Measurements from ENCODE around the gene KIF4A.
"Not testable (repeated sequence)": the region's sequence is repeated elsewhere in the genome, so short reads cannot be mapped to it uniquely, and the experiment has no call there.

KIF4A gene

GRCh38 chrX:70289793-70290770, at the start of gene KIF4A, which contains the start of gene PDZD11:
TSS of gene KIF4A (plus strand) at chrX:70290104. CDS start at chrX:70290459, 355 bp downstream.
TSS of gene PDZD11 (minus strand) at chrX:70289927. CDS start at chrX:70289341, 586 bp downstream.
- peak; percentile 84 for DNase-seq

GRCh38 chrX:70240751-70241150, 49.2 kb upstream of the KIF4A start:
- DNase-seq = no peak

GRCh38 chrX:70241501-70241900, 48.4 kb upstream of the KIF4A start:
- no peak for DNase-seq

GRCh38 chrX:70243601-70244000, 46.3 kb upstream of the KIF4A start:
- DNase-seq = not testable (repeated sequence)

GRCh38 chrX:70244881-70245280, 45.0 kb upstream of the KIF4A start:
- DNase-seq = no peak

GRCh38 chrX:70247252-70247651, 42.7 kb upstream of the KIF4A start:
- DNase-seq = no peak

- DNase-seq = no peak
These were observed 37.4 kb upstream of the KIF4A start for GRCh38 chrX:70252491-70252890.

GRCh38 chrX:70253377-70254062, 36.4 kb upstream of the KIF4A start:
- DNase-seq = no peak

- no peak for DNase-seq
These were observed 35.9 kb upstream of the KIF4A start for GRCh38 chrX:70254063-70254400.

DNA sequence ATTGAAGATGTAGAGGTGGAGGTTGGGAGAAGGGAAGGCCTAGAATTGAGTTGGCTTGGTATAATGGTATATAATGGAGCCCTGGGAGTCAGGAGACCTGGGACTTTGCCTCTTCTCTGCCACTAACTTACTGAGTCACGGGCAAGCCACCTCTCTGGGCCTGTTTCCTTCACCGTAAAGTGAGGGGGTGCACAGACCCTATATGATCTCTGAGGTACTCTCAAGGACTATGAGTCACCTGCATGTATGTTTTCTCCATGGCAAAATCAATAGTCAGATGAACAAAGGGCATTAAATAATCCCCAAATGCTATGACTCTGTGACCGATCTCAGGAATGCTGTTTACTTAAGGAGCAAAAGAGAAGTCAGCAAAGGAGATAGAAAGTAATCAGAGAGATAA, 35.0 kb upstream of the KIF4A start:
- no peak for DNase-seq

DNA sequence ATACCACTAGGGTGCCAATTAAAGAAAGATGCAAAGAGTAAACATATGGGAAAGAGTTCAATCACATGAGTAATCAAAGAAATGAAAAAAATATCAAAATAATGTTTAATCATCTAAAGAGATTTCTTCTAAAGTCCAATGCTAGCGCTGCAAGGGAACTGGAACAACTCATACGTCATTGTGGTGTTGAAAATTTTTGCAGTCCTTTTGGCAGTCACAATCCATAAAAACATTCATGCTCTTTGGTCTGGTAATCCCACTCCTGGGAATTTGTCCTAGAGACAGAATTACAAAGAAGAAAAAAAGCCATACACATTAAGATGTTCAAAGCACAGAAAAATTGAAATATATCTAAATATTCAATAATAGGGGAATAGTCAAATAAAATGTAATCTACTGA, 34.5 kb upstream of the KIF4A start:
- DNase-seq = no peak

DNA sequence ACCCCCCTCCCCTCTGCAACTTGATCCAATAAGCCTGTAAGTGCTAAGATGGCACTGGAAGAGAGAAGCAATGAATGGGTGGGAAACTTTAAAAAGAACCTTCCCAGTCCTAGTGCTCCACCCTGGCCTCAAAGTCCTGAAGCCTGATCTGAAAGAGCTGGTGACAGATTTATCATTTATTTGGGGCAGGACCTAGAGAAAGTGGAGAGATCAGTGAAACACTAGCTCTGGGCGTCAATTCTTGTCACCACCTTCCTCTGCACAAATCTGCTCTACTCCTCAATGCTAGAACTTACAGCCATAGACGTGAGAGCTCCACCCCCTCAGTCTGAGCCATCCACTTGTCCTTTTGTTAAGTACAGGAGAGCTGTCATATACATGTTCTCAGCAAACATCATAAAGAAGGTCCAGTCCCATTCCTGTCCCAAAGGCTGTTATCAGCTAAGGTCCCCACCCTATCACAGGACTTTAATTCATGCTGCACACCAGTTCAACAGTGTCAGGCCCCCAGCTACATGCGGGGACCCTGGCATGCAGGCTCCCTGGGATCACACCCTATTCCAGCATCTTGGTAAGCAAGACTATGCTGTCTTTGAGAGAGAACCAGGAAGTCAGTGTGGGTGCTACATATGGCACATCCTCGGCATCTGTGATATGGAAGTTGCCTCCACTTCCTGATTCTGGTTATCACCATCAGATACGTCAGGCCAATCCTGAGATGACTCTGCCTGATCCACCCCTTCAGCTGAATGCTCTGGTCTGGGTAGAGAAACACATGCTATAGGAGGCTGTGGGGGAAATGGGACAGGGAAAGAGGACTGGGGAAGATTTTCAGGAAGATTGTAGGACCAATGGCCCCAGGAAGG, 32.2 kb upstream of the KIF4A start:
- DNase-seq = no peak

GRCh38 chrX:70260104-70260503, 29.8 kb upstream of the KIF4A start, which contains the start of gene P2RY4:
TSS of gene P2RY4 (minus strand) at chrX:70260204. CDS start at chrX:70259624, 580 bp downstream.
- DNase-seq = no peak

DNA sequence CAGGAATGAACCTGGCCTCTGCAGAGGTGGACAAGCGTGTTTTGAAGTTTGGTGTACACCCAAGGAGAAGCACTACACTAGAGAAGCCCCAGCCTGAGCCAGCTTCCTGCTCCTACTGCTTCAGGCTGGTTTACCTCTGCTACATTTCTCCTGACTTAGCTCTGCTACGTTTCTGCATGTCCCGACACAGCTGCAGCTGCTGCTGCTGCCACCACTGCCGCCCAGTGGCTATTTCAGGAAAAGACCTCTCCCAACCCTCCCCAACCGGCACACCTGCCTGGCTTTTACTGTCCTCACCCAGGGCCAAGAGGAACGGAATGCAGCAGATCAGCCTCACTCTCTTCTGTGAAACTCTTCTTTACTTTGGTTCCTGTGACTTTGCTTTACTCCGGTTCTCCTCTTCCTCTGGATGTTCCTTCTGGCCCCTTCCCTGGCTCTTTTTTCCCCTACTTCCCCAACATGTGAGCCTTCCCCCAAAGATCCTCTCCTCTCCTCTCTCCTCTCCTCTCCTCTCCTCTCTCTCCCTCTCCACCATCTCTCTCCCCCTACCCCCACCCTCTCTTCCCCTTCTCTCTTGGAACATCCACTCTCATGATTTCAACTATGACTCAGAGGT, 26.8 kb upstream of the KIF4A start:
- peak; percentile 9 for DNase-seq

- no peak for DNase-seq
These were observed 25.1 kb upstream of the KIF4A start for GRCh38 chrX:70264784-70265183.

- DNase-seq = no peak
These were observed 21.9 kb upstream of the KIF4A start, which contains the start of gene ARR3 for GRCh38 chrX:70268034-70268433. TSS of gene ARR3 (plus strand) at chrX:70268334. CDS start at chrX:70269386, 1,052 bp downstream.

DNA sequence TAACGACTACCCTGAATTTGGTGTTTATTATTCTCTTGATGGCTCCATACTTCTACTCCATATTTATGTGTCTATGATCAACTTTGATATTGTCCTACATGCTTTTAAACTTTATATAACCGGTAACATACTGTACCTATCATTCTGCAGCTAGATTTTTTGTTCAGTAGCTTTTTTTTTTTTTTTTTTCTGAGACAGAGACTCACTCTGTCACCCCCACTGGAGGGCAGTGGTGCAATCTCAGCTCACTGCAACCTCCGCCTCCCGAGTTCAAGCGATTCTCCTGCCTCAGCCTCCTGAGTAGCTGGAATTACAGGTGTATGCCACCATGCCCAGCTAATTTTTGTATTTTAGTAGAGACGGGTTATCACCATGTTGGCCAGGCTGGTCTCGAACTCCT, 15.9 kb upstream of the KIF4A start:
- DNase-seq = not testable (repeated sequence)

GRCh38 chrX:70279081-70279480, 10.8 kb upstream of the KIF4A start:
- no peak for DNase-seq

DNA sequence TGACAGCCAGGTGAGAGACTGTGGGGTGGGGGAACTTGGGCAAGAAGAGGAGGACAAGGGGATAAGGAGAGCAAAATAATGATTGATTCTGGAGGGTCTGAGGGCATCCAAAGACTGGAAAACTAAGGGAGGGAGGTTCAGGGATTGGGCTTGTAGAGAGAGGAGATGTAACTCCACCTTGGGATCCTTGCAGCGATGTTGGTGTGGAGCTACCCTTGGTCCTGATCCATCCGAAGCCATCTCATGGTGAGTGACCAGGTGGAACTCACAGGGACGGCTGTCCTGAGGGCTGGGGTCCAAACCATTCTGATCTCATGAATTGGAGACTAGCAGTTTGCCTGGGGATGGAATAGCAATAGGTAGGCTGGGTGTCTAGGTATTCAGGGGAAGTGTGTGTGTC, 9.3 kb upstream of the KIF4A start:
- DNase-seq = no peak

- DNase-seq = no peak
These were observed 8.0 kb upstream of the KIF4A start, which contains the start of gene RAB41 for GRCh38 chrX:70281951-70282350. TSS of gene RAB41 (plus strand) at chrX:70282172. CDS start at chrX:70282218, 46 bp downstream.

DNA sequence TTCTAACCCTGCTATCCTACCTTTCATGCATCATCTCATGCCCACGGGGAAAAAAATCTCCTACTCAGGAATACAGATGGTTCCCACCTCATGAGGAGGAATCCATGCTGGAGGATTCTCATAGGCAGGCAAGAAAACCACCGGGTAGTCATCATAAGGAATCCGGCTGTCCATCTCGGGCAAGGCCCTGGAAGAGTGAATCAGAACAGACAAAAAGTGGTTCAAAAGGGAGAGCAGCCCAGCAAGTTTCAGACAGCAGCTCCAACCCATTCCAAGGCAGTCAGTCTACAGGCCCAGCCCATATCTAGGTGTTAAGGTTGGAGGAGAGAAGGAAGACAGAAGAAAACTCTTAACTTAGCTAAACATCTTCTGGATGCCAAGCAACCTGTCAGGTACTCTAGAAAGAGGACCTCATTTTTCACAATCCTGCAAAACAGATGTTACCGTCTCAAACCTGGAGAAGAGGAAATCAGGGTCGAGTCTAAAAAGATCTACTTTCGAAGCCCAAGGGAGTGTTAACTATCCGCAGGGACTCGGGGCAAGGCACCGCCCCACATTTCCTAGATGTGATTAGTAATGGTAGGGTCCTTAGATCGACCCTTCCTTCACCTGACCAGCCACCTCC, 624 bp upstream of the KIF4A start:
- DNase-seq = no peak

DNA sequence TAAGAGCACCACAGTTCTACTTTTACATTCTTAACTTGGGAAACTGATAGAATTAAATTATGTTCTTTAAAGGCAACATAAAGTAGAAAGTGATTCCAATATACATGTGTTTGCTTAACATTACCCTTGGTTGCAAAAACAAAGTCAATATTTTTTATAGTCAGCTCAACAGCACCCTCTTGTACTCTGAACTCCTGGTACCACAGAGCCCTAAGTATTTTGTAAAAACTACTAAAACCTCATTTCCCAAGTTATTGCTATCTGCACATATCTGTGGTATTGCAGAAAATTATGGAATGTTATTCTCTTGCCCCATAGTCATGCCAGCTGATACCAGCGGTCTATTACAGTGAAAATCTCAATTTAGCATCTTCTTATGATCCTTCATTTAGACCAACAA, 2.9 kb downstream of the KIF4A start:
- DNase-seq = no peak
